HG02970 (cell line): ENCODE data around the gene SLC34A1.
"Not testable (repeated sequence)": the region's sequence is repeated elsewhere in the genome, so short reads cannot be mapped to it uniquely, and the experiment has no call there.

ENCODE experiments used
- ATAC-seq: cut with Tn5 transposase; IDR thresholded peaks from one replicate; pipeline ENCODE4 v1.9.1; 2021; ENCODE audit warnings: mild to moderate bottlenecking, moderate library complexity, moderate number of reproducible peaks; ENCODE audit not compliant: unreplicated experiment, low FRiP score

The SLC34A1 gene

DNA sequence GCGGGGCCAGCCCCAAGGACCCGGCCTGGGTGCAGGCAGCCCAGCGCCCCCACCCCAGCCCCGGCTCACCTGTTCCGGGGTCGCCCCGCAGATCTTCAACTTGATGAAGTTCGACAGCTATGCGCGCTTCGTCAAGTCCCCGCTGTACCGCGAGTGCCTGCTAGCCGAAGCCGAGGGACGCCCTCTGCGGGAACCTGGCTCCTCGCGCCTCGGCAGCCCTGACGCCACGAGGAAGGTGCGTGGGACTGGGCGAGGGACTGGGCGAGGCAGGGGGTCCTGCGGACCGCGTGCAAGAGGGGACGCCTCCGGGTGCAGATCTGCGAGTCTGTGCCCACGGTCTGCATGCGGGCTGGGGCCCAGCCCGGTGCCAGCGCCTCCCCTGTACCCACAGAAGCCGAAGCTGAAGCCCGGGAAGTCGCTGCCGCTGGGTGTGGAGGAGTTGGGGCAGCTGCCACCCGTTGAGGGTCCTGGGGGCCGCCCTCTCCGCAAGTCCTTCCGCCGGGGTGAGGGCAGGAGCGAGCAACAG lies 16.8 kb upstream of the SLC34A1 start:
- no peak for ATAC-seq

DNA sequence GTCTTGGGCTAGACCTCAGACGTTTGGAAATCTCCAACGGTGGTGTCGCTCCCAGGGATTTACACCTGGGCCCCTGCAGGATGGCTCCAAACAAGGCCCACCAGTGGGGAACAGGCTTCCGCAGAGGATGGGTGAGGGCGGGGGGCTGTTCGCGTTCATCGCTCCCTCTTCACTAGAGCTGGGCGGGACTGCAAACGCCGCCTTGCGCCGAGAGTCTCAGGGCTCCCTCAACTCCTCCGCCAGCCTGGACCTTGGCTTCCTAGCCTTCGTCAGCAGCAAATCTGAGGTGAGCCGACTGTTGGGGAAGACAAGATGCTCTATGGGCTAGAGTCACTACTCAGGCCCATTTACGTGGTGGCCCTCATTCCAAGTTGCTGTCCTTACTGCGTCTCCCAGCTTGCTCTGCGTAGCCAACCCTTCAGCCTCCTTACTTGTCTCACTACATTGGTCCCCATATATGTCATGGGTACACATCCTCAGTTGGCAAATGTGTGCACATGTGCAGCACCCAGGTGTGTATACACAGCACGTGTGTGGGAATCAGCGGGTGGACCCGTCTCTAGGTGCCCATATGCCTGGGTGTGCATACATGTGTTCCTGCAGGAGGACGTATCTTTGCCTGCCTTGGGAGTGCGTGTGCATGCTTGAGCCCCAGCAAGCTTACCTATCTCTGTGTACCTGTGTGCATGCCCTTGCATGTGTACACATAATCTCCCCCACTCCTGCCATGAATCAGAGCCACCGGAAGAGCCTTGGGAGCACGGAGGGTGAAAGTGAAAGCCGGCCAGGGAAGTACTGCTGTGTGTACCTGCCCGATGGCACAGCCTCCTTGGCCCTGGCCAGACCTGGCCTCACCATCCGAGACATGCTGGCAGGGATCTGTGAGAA lies 16.0 kb upstream of the SLC34A1 start:
- ATAC-seq: no peak

DNA sequence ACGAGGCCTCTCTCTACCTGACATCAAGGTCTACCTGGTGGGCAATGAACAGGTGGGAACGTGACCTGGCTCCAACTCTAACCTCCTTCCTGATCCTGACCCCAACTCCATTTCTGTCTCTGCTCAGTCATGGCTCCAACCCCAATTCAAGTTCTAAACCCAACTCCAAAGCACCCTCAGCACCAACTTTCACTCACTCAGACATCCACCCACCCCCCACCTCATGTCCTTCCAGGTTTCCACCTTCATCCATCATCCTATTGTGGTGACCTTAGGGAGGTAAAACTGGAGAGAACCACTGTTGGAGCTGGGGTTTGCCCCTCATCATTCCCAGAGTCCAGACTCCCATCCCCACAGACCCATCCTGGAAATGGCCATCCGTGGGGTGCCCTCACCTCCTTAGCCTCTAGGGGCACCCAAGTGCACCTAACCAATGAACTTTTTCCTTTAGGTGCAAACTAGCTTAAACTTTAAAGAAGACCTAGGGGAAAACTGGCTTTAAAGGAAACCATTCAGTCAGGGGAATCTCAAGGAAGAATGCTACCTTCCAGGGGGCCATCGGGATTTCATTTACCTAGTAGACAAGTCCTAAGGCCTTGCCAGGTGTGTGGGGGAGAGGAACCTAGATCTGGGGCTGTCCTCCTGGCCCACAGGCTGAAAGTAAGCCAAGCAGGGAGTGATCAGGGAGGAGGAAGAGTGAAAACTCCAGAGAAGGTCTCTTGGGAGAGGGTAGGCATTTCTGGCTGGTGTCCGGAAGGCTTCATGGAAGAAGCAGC lies 15.2 kb upstream of the SLC34A1 start:
- ATAC-seq: no peak

DNA sequence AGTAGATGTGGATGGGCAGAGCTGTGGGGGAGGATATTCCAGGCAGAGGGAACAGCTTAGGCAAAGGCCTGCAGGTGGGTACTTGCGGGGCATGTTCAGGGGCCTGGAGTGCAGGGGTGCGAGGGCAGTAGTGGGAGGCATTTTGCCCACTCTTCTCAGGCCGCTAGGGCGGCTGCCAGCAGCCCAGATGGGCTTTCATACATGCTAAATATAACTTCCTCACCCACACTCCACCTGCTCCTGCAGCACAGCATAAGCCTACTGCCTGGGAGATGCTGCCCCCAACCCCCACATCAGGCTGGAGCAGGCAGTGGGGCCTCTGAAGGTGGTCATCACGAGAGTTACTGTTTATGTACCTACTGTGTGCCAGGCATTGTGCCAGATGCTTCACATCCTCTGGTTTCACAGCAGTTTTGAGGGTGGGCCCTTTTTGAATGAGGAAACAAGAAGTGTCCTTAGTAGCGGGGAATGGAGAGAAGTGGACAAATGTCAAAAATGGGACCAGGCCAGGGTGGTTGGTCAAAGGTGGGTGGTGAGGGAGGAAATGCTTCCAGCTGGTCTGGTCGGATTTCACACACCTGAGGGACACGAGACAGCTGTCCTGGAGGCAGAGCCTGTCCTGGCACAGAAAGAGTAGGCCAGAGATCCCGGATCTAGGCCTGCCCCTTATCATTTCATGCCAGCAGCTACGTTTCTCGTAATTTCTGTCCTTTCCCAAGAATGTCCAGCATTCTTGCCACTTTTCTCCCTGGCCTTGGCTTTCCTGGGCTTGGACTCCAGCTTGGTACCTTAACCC lies 14.4 kb upstream of the SLC34A1 start:
- ATAC-seq: no peak

- no peak for ATAC-seq
These were observed 13.6 kb upstream of the SLC34A1 start for GRCh38 chr5:177370488-177371119.

DNA sequence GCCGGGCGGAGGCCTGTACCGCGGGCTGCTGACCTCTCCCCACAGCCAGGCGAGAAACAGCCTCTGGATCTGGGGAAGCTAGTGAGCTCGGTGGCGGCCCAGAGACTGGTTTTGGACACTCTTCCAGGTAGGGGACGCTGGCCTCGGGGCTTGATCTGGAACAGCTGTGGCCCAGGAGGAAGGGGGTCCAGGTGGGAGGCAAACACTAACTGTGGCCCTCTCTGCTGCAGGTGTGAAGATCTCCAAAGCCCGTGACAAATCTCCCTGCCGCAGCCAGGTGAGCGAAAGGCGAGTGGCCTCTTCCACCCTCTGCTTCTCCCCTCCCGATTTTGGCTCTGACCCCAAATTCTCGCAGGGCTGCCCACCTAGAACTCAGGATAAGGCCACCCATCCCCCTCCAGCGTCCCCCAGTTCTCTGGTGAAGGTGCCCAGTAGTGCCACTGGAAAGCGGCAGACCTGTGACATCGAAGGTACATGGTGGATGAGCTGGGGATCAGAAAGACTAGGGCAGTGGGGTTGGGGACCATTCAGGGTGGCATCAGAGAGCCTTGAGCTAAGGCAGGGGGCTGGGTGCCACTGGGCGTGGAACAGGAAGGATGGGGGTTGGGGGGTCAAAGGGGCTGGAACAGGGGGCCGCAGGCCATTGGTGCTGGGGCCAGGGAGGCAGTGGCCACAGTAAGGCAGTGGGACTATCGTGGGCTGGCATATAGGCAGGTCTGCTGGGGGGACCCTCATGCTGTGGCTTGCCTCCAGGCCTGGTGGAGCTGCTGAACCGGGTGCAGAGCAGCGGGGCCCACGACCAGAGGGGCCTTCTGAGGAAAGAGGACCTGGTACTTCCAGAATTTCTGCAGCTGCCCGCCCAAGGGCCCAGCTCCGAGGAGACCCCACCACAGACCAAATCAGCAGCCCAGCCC lies 12.9 kb upstream of the SLC34A1 start:
- no peak for ATAC-seq

- no peak for ATAC-seq
These were observed 12.0 kb upstream of the SLC34A1 start for GRCh38 chr5:177372034-177372896.

DNA sequence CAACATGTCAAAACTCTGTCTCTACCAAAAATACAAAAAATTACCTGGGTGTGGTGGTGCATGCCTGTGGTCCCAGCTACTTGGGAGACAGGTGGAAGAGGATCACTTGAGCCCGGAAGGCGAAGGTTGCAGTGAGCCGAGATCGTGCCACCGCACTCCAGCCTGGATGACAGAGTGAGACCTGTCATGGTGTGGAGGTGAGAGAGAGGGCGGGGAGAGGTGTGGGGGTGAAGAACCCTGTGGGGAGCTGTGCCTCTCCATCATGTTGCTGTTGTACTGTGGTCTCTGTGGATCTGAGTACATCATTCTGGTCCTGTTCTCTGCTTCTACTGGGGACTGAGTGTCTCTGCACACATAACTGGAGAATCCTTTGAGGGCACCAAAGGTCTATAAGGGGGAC lies 11.3 kb upstream of the SLC34A1 start:
- no peak for ATAC-seq

DNA sequence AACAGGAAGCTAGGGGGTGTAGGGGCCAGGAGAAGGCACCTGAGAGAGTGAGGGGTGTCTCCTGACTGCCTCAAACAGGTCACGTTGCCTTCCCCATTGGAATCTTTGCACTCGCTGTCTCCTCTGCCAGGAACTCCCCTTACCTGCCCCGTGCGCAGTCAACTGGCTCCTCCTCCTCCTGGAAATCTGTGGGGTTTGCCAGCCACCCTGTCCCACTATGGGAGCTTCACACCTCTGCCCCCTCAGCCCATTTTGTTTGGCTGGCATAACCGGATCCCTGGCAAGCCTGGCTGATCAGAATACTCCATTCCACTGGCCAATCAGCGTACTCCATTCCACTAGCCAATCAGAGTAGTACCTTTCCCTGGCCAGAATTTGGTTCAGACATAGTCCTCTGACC lies 10.4 kb upstream of the SLC34A1 start:
- ATAC-seq: no peak

- ATAC-seq: no peak
These were observed 10.0 kb upstream of the SLC34A1 start for GRCh38 chr5:177374211-177374610.

DNA sequence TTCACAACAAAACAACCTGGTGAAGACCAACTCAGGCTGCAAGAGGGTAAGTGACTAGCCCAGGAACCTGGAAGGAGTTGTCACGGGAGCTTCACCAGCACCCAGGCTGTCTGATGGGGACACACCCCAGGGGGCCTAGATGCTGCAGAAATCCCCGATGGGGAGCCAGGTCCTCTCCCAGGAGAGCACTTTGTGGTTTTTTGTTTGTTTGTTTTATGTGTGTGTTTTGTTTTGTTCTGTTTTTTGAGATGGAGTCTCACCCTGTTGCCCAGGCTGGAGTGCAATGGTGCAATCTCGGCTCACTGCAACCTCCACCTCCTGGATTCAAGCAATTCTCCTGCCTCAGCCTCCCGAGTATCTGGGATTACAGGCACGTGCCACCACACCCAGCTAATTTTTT lies 8.7 kb upstream of the SLC34A1 start:
- not testable (repeated sequence) for ATAC-seq

DNA sequence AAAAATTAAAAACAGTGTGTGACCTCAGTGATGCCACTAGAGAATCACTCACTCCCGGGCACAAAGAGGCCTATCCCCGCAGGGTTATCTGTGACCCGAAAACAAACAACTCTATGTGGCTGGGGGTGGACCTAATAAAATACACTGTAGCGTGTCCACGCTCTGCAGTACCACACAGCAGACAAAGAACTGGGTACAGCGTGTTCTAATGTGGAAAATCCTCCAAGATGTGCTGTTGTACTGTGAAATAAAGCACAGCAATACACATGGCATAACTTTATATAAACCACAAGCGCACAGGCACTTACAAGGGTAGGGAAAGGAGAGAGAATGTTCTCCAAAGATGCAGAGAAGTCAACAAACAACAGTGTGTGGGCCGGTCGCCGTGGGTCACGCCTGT lies 8.1 kb upstream of the SLC34A1 start:
- no peak for ATAC-seq

- no peak for ATAC-seq
These were observed 6.1 kb upstream of the SLC34A1 start for GRCh38 chr5:177377851-177378776.

- no peak for ATAC-seq
These were observed 5.0 kb upstream of the SLC34A1 start for GRCh38 chr5:177378884-177379883.

GRCh38 chr5:177380805-177381126 lies 3.5 kb upstream of the SLC34A1 start:
- no peak for ATAC-seq

- no peak for ATAC-seq
These were observed 1.7 kb upstream of the SLC34A1 start for GRCh38 chr5:177382423-177383029.
